IMR-90 (cell line): ENCODE results near the gene TMC7. TPM values are rescaled to one million over a fixed set of nuclear protein-coding genes. Genes with fewer than 3 reads are reported as not detected.

Experiments
- ATAC-seq: fragments of 200-7000 bp; cut with Tn5 transposase; 2 replicates; pipeline ENCODE4 v1.9.1; 2020; ENCODE audit warnings: low read depth, mild to moderate bottlenecking, moderate library complexity
- BruUV-seq: library from RNA; stranded (reverse); fragments of 400-500 nt; replicated peaks from 2 replicates; lab custom pipeline; 2021; lab: Mats Ljungman, UMichigan
- CTCF ChIA-PET: fragments of 300-600 bp; formaldehyde crosslinking; extraction: SDS; loops from one replicate; lab custom pipeline; 2021; ENCODE audit warnings: antibody characterized with exemption; lab: Yijun Ruan, JAX
- POLR2A ChIA-PET: fragments of 300-600 bp; sonication (Branson Sonifier 250); formaldehyde crosslinking; loops from one replicate; lab custom pipeline; 2022; ENCODE audit warnings: antibody characterized with exemption; ENCODE audit not compliant: unreplicated experiment; lab: Charles Lee
- DNase-seq: peaks from one replicate; pipeline ENCODE4 v3.0.0; 2013
- H2AFZ ChIP-seq: replicated peaks from 2 replicates; pipeline ENCODE3; 2013; ENCODE audit warnings: low read length, mild to moderate bottlenecking; ENCODE audit not compliant: poor library complexity
- H2AK5ac ChIP-seq: 2 replicates; pipeline ENCODE4 v1.6.1; 2013; ENCODE audit warnings: low read depth, low read length, inconsistent platforms
- H2AK9ac ChIP-seq: replicated peaks from 2 replicates; pipeline ENCODE3; 2013; ENCODE audit warnings: mild to moderate bottlenecking, low read depth, low read length, moderate library complexity; ENCODE audit not compliant: poor library complexity
- H2BK120ac ChIP-seq: 2 replicates; pipeline ENCODE4 v1.6.1; 2013; ENCODE audit warnings: low read depth, low read length, inconsistent platforms
- H2BK15ac ChIP-seq: 3 replicates; pipeline ENCODE4 v1.6.1; 2013; ENCODE audit warnings: low read depth, low read length, inconsistent platforms
- H2BK20ac ChIP-seq: 2 replicates; pipeline ENCODE4 v1.6.1; 2013; ENCODE audit warnings: low read depth, mild to moderate bottlenecking, inconsistent platforms, low read length, moderate library complexity
- H2BK5ac ChIP-seq: 2 replicates; pipeline ENCODE4 v1.6.1; 2013; ENCODE audit warnings: mild to moderate bottlenecking, low read depth, low read length, inconsistent platforms; ENCODE audit not compliant: poor library complexity, severe bottlenecking
- H3K14ac ChIP-seq: replicated peaks from 2 replicates; pipeline ENCODE4 v1.6.1; 2013; ENCODE audit warnings: low read depth, low read length, inconsistent platforms
- H3K18ac ChIP-seq: 2 replicates; pipeline ENCODE4 v1.6.1; 2013; ENCODE audit warnings: low read depth, low read length, control low read depth
- H3K23ac ChIP-seq: 2 replicates; pipeline ENCODE4 v1.6.1; 2013; ENCODE audit warnings: low read depth, low read length, inconsistent platforms
- H3K27ac ChIP-seq: 2 replicates; pipeline ENCODE4 v1.5.1; 2013; ENCODE audit warnings: mild to moderate bottlenecking, control low read depth, low read length; ENCODE audit not compliant: insufficient read depth
- H3K27me3 ChIP-seq: 2 replicates; pipeline ENCODE4 v1.6.1; 2013; ENCODE audit warnings: low read length; ENCODE audit not compliant: control insufficient read depth, insufficient read depth
- H3K36me3 ChIP-seq: 2 replicates; pipeline ENCODE4 v1.6.1; 2013; ENCODE audit warnings: low read length, mixed read lengths; ENCODE audit not compliant: control insufficient read depth, insufficient read depth
- H3K4ac ChIP-seq: 2 replicates; pipeline ENCODE4 v1.6.1; 2013; ENCODE audit warnings: low read depth, low read length, inconsistent platforms
- H3K4me1 ChIP-seq: 2 replicates; pipeline ENCODE4 v1.6.1; 2013; ENCODE audit warnings: low read length, mixed read lengths; ENCODE audit not compliant: control insufficient read depth, insufficient read depth
- H3K4me2 ChIP-seq: 2 replicates; pipeline ENCODE4 v1.6.1; 2013; ENCODE audit warnings: low read depth, mild to moderate bottlenecking, control low read depth, low read length, moderate library complexity
- H3K4me3 ChIP-seq: 2 replicates; pipeline ENCODE4 v1.5.1; 2013; ENCODE audit warnings: low read depth, mild to moderate bottlenecking, control low read depth, low read length, moderate library complexity; ENCODE audit not compliant: insufficient read depth
- H3K56ac ChIP-seq: 2 replicates; pipeline ENCODE4 v1.6.1; 2013; ENCODE audit warnings: low read length, inconsistent platforms; ENCODE audit not compliant: insufficient read depth; ENCODE audit errors: extremely low read depth
- H3K79me1 ChIP-seq, 2 experiments: 2 replicates each; pipeline ENCODE4 v1.6.1; 2013; ENCODE audit warnings: low read length in 2 of 2, inconsistent platforms in 1 of 2, low read depth in 1 of 2
- H3K9ac ChIP-seq: 2 replicates; pipeline ENCODE4 v1.6.1; 2013; ENCODE audit warnings: low read depth, low read length, control low read depth
- H3K9me1 ChIP-seq: 2 replicates; pipeline ENCODE4 v1.6.1; 2013; ENCODE audit warnings: low read length, inconsistent platforms; ENCODE audit not compliant: insufficient read depth
- H3K9me3 ChIP-seq: 2 replicates; pipeline ENCODE4 v1.6.1; 2013; ENCODE audit warnings: low read length; ENCODE audit not compliant: control insufficient read depth, insufficient read depth
- H4K20me1 ChIP-seq: 2 replicates; pipeline ENCODE4 v1.6.1; 2013; ENCODE audit warnings: low read length, inconsistent platforms; ENCODE audit not compliant: insufficient read depth
- H4K5ac ChIP-seq: 2 replicates; pipeline ENCODE4 v1.6.1; 2013; ENCODE audit warnings: mild to moderate bottlenecking, low read depth, low read length, control low read depth
- H4K8ac ChIP-seq, 2 experiments: 2 replicates each; pipeline ENCODE4 v1.6.1; 2013; ENCODE audit warnings: low read depth in 2 of 2, low read length in 2 of 2, control low read depth in 1 of 2, inconsistent platforms in 1 of 2
- H4K91ac ChIP-seq: 2 replicates; pipeline ENCODE4 v1.6.1; 2013; ENCODE audit warnings: low read depth, low read length, inconsistent platforms; ENCODE audit not compliant: insufficient read depth
- BHLHE40 ChIP-seq: fragments of 150-350 bp; IDR thresholded peaks from 2 replicates; pipeline ENCODE4 v1.6.1; 2016; ENCODE audit warnings: mild to moderate bottlenecking, low read depth, low read length
- CEBPB ChIP-seq: IDR thresholded peaks from 2 replicates; pipeline ENCODE4 v1.6.1; 2012; ENCODE audit warnings: low read depth, low read length, improper control_type of control experiment
- CHD1 ChIP-seq: IDR thresholded peaks from 2 replicates; pipeline ENCODE4 v1.6.1; 2012; ENCODE audit warnings: low read depth, low read length, improper control_type of control experiment
- CTCF ChIP-seq: conservative IDR thresholded peaks from 2 replicates; pipeline ENCODE4 v1.5.1; 2012; ENCODE audit warnings: mild to moderate bottlenecking, low read depth, low read length, improper control_type of control experiment
- ELK1 ChIP-seq: fragments of 150-350 bp; IDR thresholded peaks from 2 replicates; pipeline ENCODE4 v1.6.1; 2016; ENCODE audit warnings: low read depth, mild to moderate bottlenecking, low read length, moderate library complexity, borderline replicate concordance
- FOS ChIP-seq: fragments of 150-350 bp; IDR thresholded peaks from 2 replicates; pipeline ENCODE4 v1.6.1; 2016; ENCODE audit warnings: low read depth, low read length
- MAFK ChIP-seq: IDR thresholded peaks from 2 replicates; pipeline ENCODE4 v1.6.1; 2012; ENCODE audit warnings: low read depth, low read length, improper control_type of control experiment
- MAZ ChIP-seq: IDR thresholded peaks from 2 replicates; pipeline ENCODE4 v1.6.1; 2012; ENCODE audit warnings: low read depth, mild to moderate bottlenecking, low read length, improper control_type of control experiment, moderate library complexity, borderline replicate concordance
- MXI1 ChIP-seq: IDR thresholded peaks from 2 replicates; pipeline ENCODE4 v1.6.1; 2012; ENCODE audit warnings: low read depth, mild to moderate bottlenecking, low read length, moderate library complexity, borderline replicate concordance
- NFE2L2 ChIP-seq: fragments of 150-350 bp; IDR thresholded peaks from 2 replicates; pipeline ENCODE4 v1.6.1; 2016; ENCODE audit warnings: low read depth, mild to moderate bottlenecking, low read length
- POLR2A ChIP-seq: IDR thresholded peaks from 2 replicates; pipeline ENCODE4 v1.6.1; 2012; ENCODE audit warnings: mild to moderate bottlenecking, low read depth, low read length
- RAD21 ChIP-seq: IDR thresholded peaks from 2 replicates; pipeline ENCODE4 v1.6.1; 2012; ENCODE audit warnings: low read length, improper control_type of control experiment
- RCOR1 ChIP-seq: IDR thresholded peaks from 2 replicates; pipeline ENCODE4 v1.6.1; 2012; ENCODE audit warnings: mild to moderate bottlenecking, low read length, improper control_type of control experiment; ENCODE audit not compliant: insufficient replicate concordance
- RFX5 ChIP-seq: IDR thresholded peaks from 2 replicates; pipeline ENCODE4 v1.8.0; 2012; ENCODE audit warnings: low read depth, mild to moderate bottlenecking, low read length, moderate library complexity
- SMC3 ChIP-seq: fragments of 150-350 bp; IDR thresholded peaks from 2 replicates; pipeline ENCODE4 v1.6.1; 2016; ENCODE audit warnings: low read depth, mild to moderate bottlenecking, antibody characterized with exemption, low read length, moderate library complexity
- USF2 ChIP-seq: fragments of 150-350 bp; IDR thresholded peaks from 2 replicates; pipeline ENCODE4 v1.6.1; 2017; ENCODE audit warnings: mild to moderate bottlenecking, antibody characterized with exemption, low read length, low read depth
- WGBS, 2 experiments: methylation state at CpG; one replicate each; pipeline versions ENCODE4 v1.1.5 to v1.1.7; 2013; ENCODE audit warnings: missing lambda C conversion rate in 2 of 2; ENCODE audit not compliant: insufficient read length in 1 of 2; ENCODE audit errors: extremely low coverage in 2 of 2; 5-methylcytosine and 5-hydroxymethylcytosine counted together
- dilution Hi-C: fragments of 300-500 bp; cut with HindIII; formaldehyde crosslinking; loops from one replicate; pipeline ENCODE4 v1.14.3; 2018; ENCODE audit warnings: low sequenced_read_pairs; ENCODE audit not compliant: unreplicated experiment
- in situ Hi-C: fragments of 300-500 bp; cut with MboI; formaldehyde crosslinking; loops from 3 replicates; pipeline ENCODE4 v1.14.3; 2019; ENCODE audit warnings: low sequenced_read_pairs, inconsistent platforms, mixed read lengths
- intact Hi-C: fragments of 100-400 bp; cut with micrococcal nuclease; formaldehyde crosslinking; loops from 2 replicates; pipeline ENCODE4 v1.10.0; 2022
- polyA plus RNA-seq, 3 experiments: library from polyadenylated mRNA; depleted of rRNA; stranded (reverse); fragments of >200 nt; gene quantifications; 2 replicates each; pipeline ENCODE4 v1.2.3, GENCODE V29; 2012; ENCODE audit warnings: low replicate concordance in 1 of 3
- total RNA-seq: library from RNA; depleted of rRNA; stranded (reverse); fragments of >200 nt; gene quantifications from 2 replicates; pipeline ENCODE4 v1.2.3, GENCODE V29; 2012

The TMC7 gene
- total and polyA plus RNA-seq, 2 of the 4 experiments (the other 2 are of a cell fraction) = 0.27 to 0.36 TPM

- Histone ChIP-seq H3K56ac (no peak overlapping the region), H3K27ac (no peak overlapping the region), H3K4me2 (no peak overlapping the region), H4K91ac (no peak overlapping the region), H4K8ac (no peak overlapping the region), H3K9ac (no peak overlapping the region), H3K14ac (no peak overlapping the region), H3K9me1 (no peaks in the 10 kb centered on the region), H3K18ac (no peak overlapping the region), H2AK9ac (no peak overlapping the region), H3K79me1 (no peaks in the 10 kb centered on the region), H4K20me1 (no peaks in the 10 kb centered on the region), H2BK5ac (no peak overlapping the region), H3K9me3 (no peaks in the 10 kb centered on the region), H3K4me1 (no peaks in the 10 kb centered on the region), H4K5ac (no peak overlapping the region), H3K4ac (no peak overlapping the region), H3K27me3 (no peaks in the 10 kb centered on the region), H2BK20ac (no peak overlapping the region), H2BK15ac (no peak overlapping the region), H3K36me3 (no peaks in the 10 kb centered on the region), H2BK120ac (no peak overlapping the region), H2AFZ (no peak overlapping the region), H2AK5ac (no peak overlapping the region), H3K23ac (no peak overlapping the region), H3K4me3 (no peak overlapping the region)
- POLR2A ChIA-PET = no interaction called here
- intact Hi-C loops (no loop called here), dilution Hi-C loops (no loop called here), in situ Hi-C loops (no loop called here)
- DNase-seq = no peak
- no peak for TF ChIP-seq RAD21
- no peak for TF ChIP-seq CEBPB
- no peak for TF ChIP-seq BHLHE40
- no peak for TF ChIP-seq POLR2A
- no peak for TF ChIP-seq SMC3
- TF ChIP-seq CHD1 = no peak
- no peak for TF ChIP-seq MXI1
- TF ChIP-seq FOS = no peak
- no peak for TF ChIP-seq MAZ
- TF ChIP-seq MAFK = no peak
- no peak for TF ChIP-seq NFE2L2
- TF ChIP-seq CTCF = no peak
- no peak for TF ChIP-seq USF2
- TF ChIP-seq RFX5 = no peak
- TF ChIP-seq ELK1 = no peak
- no peak for TF ChIP-seq RCOR1
- CTCF ChIA-PET = interaction anchor here (1.0 kb wide), 1 partner anchor 10 kb away, joined by 3 read pairs; no protein-coding TSS in a partner anchor
- WGBS, 2 experiments = 100% methylated on average over 1 of the region's 4 CpGs; no CpG with 5 or more reads in 1 of the 2 experiments
- BruUV-seq = no TSS peak
- ATAC-seq = no peak
These were observed 48.0 kb downstream of the TMC7 start for GRCh38 chr16:19031738-19032137.
